ENCODE results near the gene CDC42EP4.

Gene CDC42EP4

DNA sequence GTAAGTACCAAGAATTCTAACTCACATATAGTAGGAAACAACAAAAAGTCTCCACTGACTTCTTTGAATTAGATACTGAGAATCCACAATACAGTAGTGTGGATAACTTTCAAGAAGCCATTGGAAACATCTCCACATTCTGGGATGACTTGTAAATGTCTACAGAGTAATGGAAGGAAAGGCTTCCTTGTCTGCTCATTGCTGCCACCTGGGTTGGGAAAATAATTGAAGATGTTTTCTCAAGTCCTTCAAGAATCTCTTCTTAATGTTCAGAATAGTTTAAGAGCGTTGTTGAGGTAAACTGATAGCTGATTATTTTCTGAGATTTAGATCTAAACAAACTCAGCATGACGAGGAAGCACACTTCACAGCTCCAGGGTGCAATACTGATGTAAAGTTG is 64.1 kb downstream of the CDC42EP4 start:
- DNase-seq, result peak in 1 of 2 experiments; percentile 37

DNA sequence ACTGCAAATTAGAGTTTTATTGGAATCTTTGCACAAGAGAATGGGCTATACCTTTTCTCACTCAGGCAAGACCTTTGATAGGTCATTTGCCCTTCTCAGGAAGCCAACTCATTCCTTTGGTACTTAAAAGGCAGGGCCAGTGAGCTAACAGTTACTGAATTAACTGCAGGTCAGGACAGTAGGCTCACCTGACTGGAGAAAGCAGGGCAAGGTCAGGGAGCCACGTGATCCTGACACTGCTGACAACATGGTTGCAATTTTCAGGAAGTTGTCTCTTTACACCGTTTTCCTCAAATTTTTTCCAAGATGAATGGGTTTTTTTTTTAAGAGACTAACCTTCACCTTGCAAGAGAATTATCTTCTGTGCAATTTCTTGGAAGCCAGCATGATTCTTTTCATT is 71.2 kb downstream of the CDC42EP4 start:
- no peak for DNase-seq

DNA sequence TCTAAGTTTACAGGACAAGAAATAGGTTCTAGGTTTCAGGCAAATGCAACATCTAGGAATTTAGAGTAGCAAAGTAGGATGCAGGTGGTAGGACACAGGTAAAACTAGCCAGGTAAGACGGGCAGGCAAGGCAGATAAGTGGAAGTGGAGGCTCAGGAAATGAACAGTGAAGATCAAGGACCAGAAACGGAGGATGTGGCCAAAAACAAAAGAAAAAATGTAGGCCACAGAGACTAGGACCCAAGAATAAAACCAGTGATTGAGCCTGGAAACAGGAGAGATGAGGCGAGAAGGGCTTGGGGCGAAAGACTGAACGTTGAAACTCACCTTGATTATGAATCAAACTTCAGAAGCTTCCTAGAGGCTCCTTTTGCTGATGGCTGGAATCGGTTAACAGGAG is 74.1 kb downstream of the CDC42EP4 start:
- DNase-seq, result no peak

DNA sequence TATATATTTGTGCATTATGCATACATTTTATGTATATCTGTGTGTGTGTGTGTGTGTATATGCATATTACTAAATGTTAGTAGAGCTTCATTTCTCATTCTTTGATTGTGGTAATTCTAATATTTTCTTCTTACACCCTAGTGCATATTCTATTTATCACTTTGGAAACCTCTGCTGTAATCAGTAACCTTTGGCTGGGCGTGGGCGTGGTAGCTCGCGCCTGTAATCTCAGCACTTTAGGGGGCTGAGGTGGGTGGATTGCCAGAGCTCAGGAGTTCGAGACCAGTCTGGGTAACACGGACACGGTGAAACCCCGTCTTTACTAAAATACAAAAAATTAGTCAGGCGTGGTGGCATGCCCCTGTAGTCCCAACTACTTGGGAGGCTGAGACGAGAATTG is 77.1 kb downstream of the CDC42EP4 start:
- no peak for DNase-seq

Data from NCI-H524 (cell line).